C4-2B (cell line): ENCODE data around the gene HLA-DOA.

Source experiments
- CTCF ChIP-seq: fragments of 450-650 bp; conservative IDR thresholded peaks from 2 replicates; pipeline ENCODE4 v1.5.1; 2017; ENCODE audit warnings: mild to moderate bottlenecking
- ZFX ChIP-seq: fragments of 450-650 bp; IDR thresholded peaks from 2 replicates; pipeline ENCODE4 v1.6.1; 2017

GRCh38 chr6:32993363-32993973 lies 15.9 kb downstream of the HLA-DOA start:
- TF ChIP-seq CTCF (no peak), ZFX (no peak)
